Measurements from ENCODE around the gene FARSB.

Gene FARSB

GRCh38 chr2:222677981-222678380 is 22.1 kb upstream of the FARSB start:
- POLR2A ChIA-PET: interaction anchor here (0.6 kb wide), 1 partner anchor 28 kb away, joined by 3 read pairs; no protein-coding TSS in a partner anchor
- Histone ChIP-seq H3K9me3 (ENCODE audit: control insufficient read depth, insufficient read depth, low read depth, low read length) (no peaks in the 10 kb centered on the region), H3K4me1 (ENCODE audit: control insufficient read depth, insufficient read depth, low read length) (no peaks in the 10 kb centered on the region), H3K27ac (ENCODE audit: extremely low read depth, low read depth, low read length) (no peak overlapping the region), H3K4me3 (ENCODE audit: low read depth, low read length) (no peak overlapping the region), H3K36me3 (ENCODE audit: control insufficient read depth in 2 of 2, insufficient read depth in 1 of 2, low read length in 2 of 2) (no peaks in the 10 kb centered on the region)
- TF ChIP-seq ZNF704 (tag by site-specific recombination; IDR thresholded peaks at IDR 0.05) (no peak), ZNF223 (tag by site-specific recombination; IDR thresholded peaks at IDR 0.05) (no peak), EGR2 (tag by site-specific recombination; IDR thresholded peaks at IDR 0.05; ENCODE audit: low read depth) (no peak), ZNF558 (tag by site-specific recombination; IDR thresholded peaks at IDR 0.05) (no peak), ZNF311 (tag by site-specific recombination; IDR thresholded peaks at IDR 0.05; ENCODE audit: borderline replicate concordance) (no peak), ZNF341 (tag by site-specific recombination; IDR thresholded peaks at IDR 0.05; ENCODE audit: low read depth) (no peak)
- CTCF ChIA-PET: interaction anchor here (4.4 kb wide), 1 partner anchor 11 kb away, joined by 37 read pairs; no protein-coding TSS in a partner anchor

GRCh38 chr2:222673883-222674282 is 18.0 kb upstream of the FARSB start:
- Histone ChIP-seq H3K27ac (ENCODE audit: extremely low read depth, low read depth, low read length) (no peak overlapping the region), H3K9me3 (ENCODE audit: control insufficient read depth, insufficient read depth, low read depth, low read length) (no peaks in the 10 kb centered on the region), H3K36me3 (ENCODE audit: control insufficient read depth in 2 of 2, insufficient read depth in 1 of 2, low read length in 2 of 2) (no peaks in the 10 kb centered on the region), H3K4me1 (ENCODE audit: control insufficient read depth, insufficient read depth, low read length) (no peaks in the 10 kb centered on the region), H3K4me3 (ENCODE audit: low read depth, low read length) (no peak overlapping the region)
- ChIA-PET CTCF (interaction anchor here (1.3 to 1.9 kb wide), 2 partner anchors 15 to 17 kb away, joined by 4 to 9 read pairs; no protein-coding TSS in a partner anchor), POLR2A (no interaction called here)
- no peak for TF ChIP-seq ZNF777 (tag by site-specific recombination; IDR thresholded peaks at IDR 0.05; ENCODE audit: borderline replicate concordance)
- no peak for TF ChIP-seq ZNF521 (tag by site-specific recombination; IDR thresholded peaks at IDR 0.05)
- TF ChIP-seq ZNF791 (tag by site-specific recombination; IDR thresholded peaks at IDR 0.05): no peak
- TF ChIP-seq ZNF146 (tag by site-specific recombination; IDR thresholded peaks at IDR 0.05): no peak

GRCh38 chr2:222673273-222673672 is 17.4 kb upstream of the FARSB start:
- Histone ChIP-seq H3K4me1 (ENCODE audit: control insufficient read depth, insufficient read depth, low read length) (no peaks in the 10 kb centered on the region), H3K36me3 (ENCODE audit: control insufficient read depth in 2 of 2, insufficient read depth in 1 of 2, low read length in 2 of 2) (no peaks in the 10 kb centered on the region), H3K9me3 (ENCODE audit: control insufficient read depth, insufficient read depth, low read depth, low read length) (no peaks in the 10 kb centered on the region), H3K27ac (ENCODE audit: extremely low read depth, low read depth, low read length) (no peak overlapping the region), H3K4me3 (ENCODE audit: low read depth, low read length) (no peak overlapping the region)
- ChIA-PET CTCF (interaction anchor here (1.3 to 1.9 kb wide), 2 partner anchors 15 to 18 kb away, joined by 4 to 9 read pairs; no protein-coding TSS in a partner anchor), POLR2A (no interaction called here)
- TF ChIP-seq BCL6B (tag by site-specific recombination; IDR thresholded peaks at IDR 0.05) (no peak), AEBP2 (tag by site-specific recombination; IDR thresholded peaks at IDR 0.05; ENCODE audit: borderline replicate concordance) (no peak), ZNF37A (tag by site-specific recombination; IDR thresholded peaks at IDR 0.05) (no peak), HOXD13 (CRISPR knock-in tag; IDR thresholded peaks at IDR 0.05; ENCODE audit: borderline replicate concordance) (no peak), MZF1 (tag by site-specific recombination; IDR thresholded peaks at IDR 0.05; ENCODE audit: borderline replicate concordance) (no peak), ZNF621 (tag by site-specific recombination; IDR thresholded peaks at IDR 0.05) (no peak), ZNF140 (tag by site-specific recombination; IDR thresholded peaks at IDR 0.05) (no peak), ZNF677 (tag by site-specific recombination; IDR thresholded peaks at IDR 0.05) (no peak), YY2 (tag by site-specific recombination; IDR thresholded peaks at IDR 0.05) (no peak), ZNF664 (tag by site-specific recombination; IDR thresholded peaks at IDR 0.05) (no peak), ZNF280C (tag by site-specific recombination; IDR thresholded peaks at IDR 0.05) (no peak), ZNF488 (tag by site-specific recombination; IDR thresholded peaks at IDR 0.05) (no peak), ZNF148 (tag by site-specific recombination; IDR thresholded peaks at IDR 0.05; ENCODE audit: borderline replicate concordance) (no peak)

Measured in HEK293 (cell line).